Thyroid gland (tissue), 4 donors: ENCODE measurements around the gene TMEM120B. TPM values are rescaled to one million over a fixed set of nuclear protein-coding genes. Genes with fewer than 3 reads are reported as not detected.
A peak's percentile ranks its signal among the peaks of the same experiment; 100 is the strongest.

Experiments used
- DNase-seq, 2 donors: peaks; one replicate each; pipeline ENCODE4 v3.0.0-alpha.2; 2019
- H3K27ac ChIP-seq, 3 donors: fragments of 200-600 bp; sonication (generic); 1 replicate in 2 of 3; 2 replicates in 1 of 3; pipeline ENCODE4 v1.5.1; 2016 to 2019; ENCODE audit warnings: mild to moderate bottlenecking in 1 of 3, moderate library complexity in 1 of 3
- H3K27me3 ChIP-seq: fragments of 200-600 bp; sonication (generic); one replicate; pipeline ENCODE4 v1.5.1; 2019
- H3K36me3 ChIP-seq, 2 donors: fragments of 200-600 bp; sonication (generic); one replicate each; pipeline ENCODE4 v1.5.1; 2016 to 2019
- H3K4me1 ChIP-seq, 2 donors: fragments of 200-600 bp; sonication (generic); one replicate each; pipeline ENCODE4 v1.5.1; 2017 to 2019
- H3K4me3 ChIP-seq, 3 donors: fragments of 200-600 bp; sonication (generic); replicated peaks in 1 of 3; 1 replicate in 2 of 3; 2 replicates in 1 of 3; pipeline ENCODE4 v1.5.1; 2016; ENCODE audit warnings: mild to moderate bottlenecking in 1 of 3
- H3K9me3 ChIP-seq: fragments of 200-600 bp; sonication (generic); one replicate; pipeline ENCODE4 v1.5.1; 2017
- POLR2A ChIP-seq, 2 donors: fragments of 450-650 bp; IDR thresholded peaks; one replicate each; pipeline ENCODE4 v1.6.1; 2017; ENCODE audit warnings: antibody characterized with exemption in 2 of 2, mild to moderate bottlenecking in 2 of 2, moderate library complexity in 1 of 2
- WGBS, 2 donors: methylation state at CpG; one replicate each; pipeline ENCODE4 v1.1.5; 2017; 5-methylcytosine and 5-hydroxymethylcytosine counted together
- intact Hi-C: fragments of 100-400 bp; cut with DNase I; formaldehyde crosslinking; loops from one replicate; pipeline ENCODE4 v1.15.1; 2023
- total RNA-seq, 4 donors: library from RNA; depleted of rRNA; stranded (reverse); fragments of >200 nt; gene quantifications; one replicate each; pipeline ENCODE4 v1.2.3, GENCODE V29; 2016
- TF ChIP-seq, protein P1 (sequence below), 6 experiments: fragments of 200-600 bp in 3 of 6; fragments of 450-650 bp in 3 of 6; sonication (generic) in 3 of 6; IDR thresholded peaks; one replicate each; pipeline ENCODE4 v1.5.1; 2016 to 2019; ENCODE audit warnings: antibody characterized with exemption in 6 of 6, mild to moderate bottlenecking in 2 of 6, inconsistent platforms in 1 of 6, moderate library complexity in 1 of 6

Gene TMEM120B
- total RNA-seq, 4 donors from 2014 or later = 12.5 to 15.4 (median 14.2) TPM

DNA sequence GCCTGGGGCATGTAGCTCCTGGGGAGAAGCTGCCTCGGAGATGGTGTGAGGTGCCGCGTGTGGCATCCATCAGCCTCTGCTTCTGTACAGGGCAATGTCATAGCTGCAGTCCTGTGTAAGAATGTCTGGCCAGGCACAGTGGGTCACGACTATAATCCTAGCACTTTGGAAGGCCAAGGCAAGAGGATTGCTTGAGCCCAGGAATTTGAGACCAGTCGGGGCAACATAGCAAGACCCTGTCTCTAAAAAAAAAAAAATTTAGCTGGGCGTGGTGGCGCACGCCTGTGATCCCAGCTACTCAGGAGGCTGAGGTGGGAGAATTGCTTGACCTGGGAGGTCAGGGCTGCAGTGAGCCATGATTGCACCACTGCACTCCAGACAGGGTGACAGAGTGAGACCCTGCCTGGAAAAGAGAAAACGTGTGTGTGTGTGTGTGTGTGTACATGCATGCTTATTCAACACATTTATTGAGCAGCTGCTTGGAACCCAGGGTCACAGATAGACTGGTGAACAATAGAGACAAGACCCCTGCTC, 56.8 kb downstream of the TMEM120B start:
- DNase-seq = no peak
- H3K36me3 ChIP-seq = no peaks in the 10 kb centered on the region
- H3K27me3 ChIP-seq = no peaks in the 10 kb centered on the region
- H3K27ac ChIP-seq = no peak overlapping the region
- no peaks in the 10 kb centered on the region for H3K9me3 ChIP-seq
- TF ChIP-seq, protein P1, sequence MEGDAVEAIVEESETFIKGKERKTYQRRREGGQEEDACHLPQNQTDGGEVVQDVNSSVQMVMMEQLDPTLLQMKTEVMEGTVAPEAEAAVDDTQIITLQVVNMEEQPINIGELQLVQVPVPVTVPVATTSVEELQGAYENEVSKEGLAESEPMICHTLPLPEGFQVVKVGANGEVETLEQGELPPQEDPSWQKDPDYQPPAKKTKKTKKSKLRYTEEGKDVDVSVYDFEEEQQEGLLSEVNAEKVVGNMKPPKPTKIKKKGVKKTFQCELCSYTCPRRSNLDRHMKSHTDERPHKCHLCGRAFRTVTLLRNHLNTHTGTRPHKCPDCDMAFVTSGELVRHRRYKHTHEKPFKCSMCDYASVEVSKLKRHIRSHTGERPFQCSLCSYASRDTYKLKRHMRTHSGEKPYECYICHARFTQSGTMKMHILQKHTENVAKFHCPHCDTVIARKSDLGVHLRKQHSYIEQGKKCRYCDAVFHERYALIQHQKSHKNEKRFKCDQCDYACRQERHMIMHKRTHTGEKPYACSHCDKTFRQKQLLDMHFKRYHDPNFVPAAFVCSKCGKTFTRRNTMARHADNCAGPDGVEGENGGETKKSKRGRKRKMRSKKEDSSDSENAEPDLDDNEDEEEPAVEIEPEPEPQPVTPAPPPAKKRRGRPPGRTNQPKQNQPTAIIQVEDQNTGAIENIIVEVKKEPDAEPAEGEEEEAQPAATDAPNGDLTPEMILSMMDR (IDR thresholded peaks at IDR 0.05) = no peak
- TF ChIP-seq POLR2A (IDR thresholded peaks at IDR 0.05) = no peak
- intact Hi-C loops = no loop called here
- no peak overlapping the region for H3K4me3 ChIP-seq
- WGBS, 2 donors = 87 to 93% methylated on average over 9 of the region's 9 CpGs
- peaks cover 36 to 60% of the 10 kb centered on the region in 2 donors for H3K4me1 ChIP-seq

DNA sequence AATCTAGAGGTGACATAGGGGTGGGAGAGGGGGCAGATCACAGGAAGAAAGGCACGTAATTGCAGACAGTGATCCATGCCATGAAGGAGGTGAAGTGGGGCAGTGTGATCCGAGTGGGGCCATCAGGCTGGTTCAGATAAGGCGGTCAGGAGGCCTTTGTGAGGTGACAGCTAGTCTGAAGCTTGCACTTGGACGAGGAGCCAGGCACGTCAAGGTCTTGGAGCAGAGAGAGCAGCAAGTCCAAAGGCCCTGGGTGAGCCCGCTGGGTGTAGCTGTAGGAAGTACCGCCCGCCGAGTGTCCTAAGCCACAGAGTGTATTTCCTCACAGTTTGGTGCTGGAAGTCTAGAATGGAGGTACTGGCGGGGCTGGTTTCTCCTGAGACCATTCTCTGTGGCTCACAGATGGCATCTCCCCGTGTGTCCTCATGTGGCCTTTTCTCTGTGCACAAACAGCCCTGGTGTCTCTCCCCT, 57.3 kb downstream of the TMEM120B start:
- Histone ChIP-seq H3K27me3 (no peaks in the 10 kb centered on the region), H3K4me3 (no peak overlapping the region), H3K36me3 (no peaks in the 10 kb centered on the region), H3K9me3 (no peaks in the 10 kb centered on the region), H3K4me1 (peaks cover 41 to 65% of the 10 kb centered on the region in 2 donors), H3K27ac (no peak overlapping the region)
- TF ChIP-seq POLR2A (IDR thresholded peaks at IDR 0.05) = no peak
- TF ChIP-seq, protein P1 (IDR thresholded peaks at IDR 0.05) = no peak
- WGBS, 2 donors = 87 to 89% methylated on average over 10 of the region's 11 CpGs
- no peak for DNase-seq
- intact Hi-C loops = loop anchor here (5.0 kb wide), 1 partner anchor 68 kb away; no protein-coding TSS in a partner anchor

DNA sequence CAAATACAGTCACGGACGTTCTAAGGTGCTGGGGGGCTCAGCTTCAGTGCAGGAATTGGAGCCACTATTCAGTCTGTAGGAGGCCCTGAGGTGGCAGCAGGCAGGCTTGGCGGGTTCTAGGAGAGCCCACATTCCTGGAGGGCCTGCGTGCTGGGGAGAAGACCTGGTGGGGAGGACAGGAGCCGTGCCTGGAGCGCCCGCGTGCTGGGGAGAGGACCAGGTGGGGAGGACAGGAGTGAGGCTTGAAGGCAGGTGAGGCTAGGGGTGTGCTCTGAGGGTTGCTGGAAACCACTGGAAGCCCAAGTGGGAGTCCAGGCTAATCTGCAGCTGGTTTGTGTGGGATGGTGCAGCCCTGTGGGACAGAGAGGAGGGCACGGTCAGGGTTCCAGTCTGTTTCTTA, 57.8 kb downstream of the TMEM120B start:
- no peaks in the 10 kb centered on the region for H3K36me3 ChIP-seq
- no peak overlapping the region for H3K4me3 ChIP-seq
- no peak for TF ChIP-seq POLR2A (IDR thresholded peaks at IDR 0.05)
- TF ChIP-seq, protein P1 (IDR thresholded peaks at IDR 0.05) = no peak
- peaks cover 44 to 69% of the 10 kb centered on the region in 2 donors for H3K4me1 ChIP-seq
- DNase-seq = no peak
- H3K27ac ChIP-seq = no peak overlapping the region
- WGBS, 2 donors = 84 to 87% methylated on average over 9 of the region's 9 CpGs
- intact Hi-C loops = loop anchor here (5.0 kb wide), 1 partner anchor 68 kb away; no protein-coding TSS in a partner anchor
- no peaks in the 10 kb centered on the region for H3K9me3 ChIP-seq
- no peaks in the 10 kb centered on the region for H3K27me3 ChIP-seq

DNA sequence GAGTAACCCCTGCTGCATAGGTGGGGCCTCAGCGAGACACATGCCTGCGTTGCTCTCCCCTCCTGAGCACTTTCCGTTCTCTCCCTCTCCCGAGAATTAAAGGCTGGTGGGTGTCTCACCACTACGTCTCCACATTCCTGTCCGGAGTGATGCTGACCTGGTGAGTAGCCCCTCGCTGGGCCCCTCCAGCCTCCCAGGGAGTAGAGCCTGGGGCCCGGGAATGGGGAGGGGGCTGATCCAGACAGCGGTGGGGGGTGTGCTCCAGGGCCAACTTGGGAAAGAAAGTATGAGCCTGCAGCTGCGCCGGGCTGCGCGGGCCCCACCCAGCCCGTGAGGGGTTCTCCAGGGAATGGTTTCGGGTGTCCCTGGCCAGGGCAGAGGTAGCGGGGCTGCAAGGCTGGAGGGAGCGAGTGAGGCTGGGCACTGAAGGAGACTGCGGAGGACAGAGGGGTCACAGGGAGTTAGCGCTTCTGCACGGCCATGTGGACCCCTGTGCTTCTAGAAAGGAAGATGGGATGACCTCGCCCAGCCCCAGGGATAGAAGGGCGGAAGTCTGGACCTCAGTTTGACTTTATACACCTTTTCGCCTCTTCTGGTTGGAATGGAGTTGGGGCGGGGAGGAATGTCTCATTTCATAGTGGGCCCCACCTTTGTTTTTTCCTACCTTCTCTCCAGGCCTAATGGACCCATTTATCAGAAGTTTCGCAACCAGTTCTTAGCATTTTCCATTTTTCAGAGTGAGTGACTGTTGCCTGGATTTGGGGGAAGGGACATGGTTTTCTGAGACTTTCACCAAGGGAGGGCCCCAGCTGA, 58.5 kb downstream of the TMEM120B start:
- Histone ChIP-seq H3K4me3 (no peak overlapping the region), H3K36me3 (no peaks in the 10 kb centered on the region), H3K27ac (peak overlapping the region in 2 of 3 donors; percentile 89 to 96), H3K4me1 (peaks cover 50 to 75% of the 10 kb centered on the region in 2 donors), H3K27me3 (no peaks in the 10 kb centered on the region), H3K9me3 (no peaks in the 10 kb centered on the region)
- TF ChIP-seq POLR2A (IDR thresholded peaks at IDR 0.05) = no peak
- TF ChIP-seq, protein P1 (IDR thresholded peaks at IDR 0.05) = no peak
- intact Hi-C loops = loop anchor here (5.0 kb wide), 1 partner anchor 69 kb away; no protein-coding TSS in a partner anchor
- WGBS, 2 donors = 79 to 92% methylated on average over 18 to 24 of the region's 25 CpGs
- DNase-seq = no peak
